Occipital lobe (tissue), 2 donors: ENCODE data around the gene SLC7A4. TPM values are rescaled to one million over a fixed set of nuclear protein-coding genes. Genes with fewer than 3 reads are reported as not detected.
"Not testable (repeated sequence)": the region's sequence is repeated elsewhere in the genome, so short reads cannot be mapped to it uniquely, and the experiment has no call there.

Source experiments
- DNase-seq: peaks from one replicate; lab custom pipeline; 2025; lab: John Stamatoyannopoulos, UW
- total RNA-seq: library from RNA; depleted of rRNA; stranded (reverse); fragments of >200 nt; gene quantifications from one replicate; pipeline ENCODE4 v1.2.3, GENCODE V29; 2014

SLC7A4 gene
- total RNA-seq = 1.4 TPM

GRCh38 chr22:21032037-21032867 is at the start of gene SLC7A4:
Gene SLC7A4 (minus strand): TSS chr22:21032561. CDS start chr22:21031812, 749 bp downstream.
- DNase-seq = no peak

GRCh38 chr22:21080435-21081137 is 48.2 kb upstream of the SLC7A4 start:
- DNase-seq = no peak

- DNase-seq = no peak
These were observed 47.1 kb upstream of the SLC7A4 start for GRCh38 chr22:21079493-21079892.

GRCh38 chr22:21078916-21079315 is 46.6 kb upstream of the SLC7A4 start:
- no peak for DNase-seq

- no peak for DNase-seq
These were observed 45.6 kb upstream of the SLC7A4 start for GRCh38 chr22:21077884-21078508.

GRCh38 chr22:21076912-21077625 is 44.7 kb upstream of the SLC7A4 start:
- no peak for DNase-seq

- no peak for DNase-seq
These were observed 43.3 kb upstream of the SLC7A4 start for GRCh38 chr22:21075516-21076138.

- DNase-seq = no peak
These were observed 41.8 kb upstream of the SLC7A4 start for GRCh38 chr22:21074102-21074715.

GRCh38 chr22:21073482-21073881 is 41.1 kb upstream of the SLC7A4 start:
- DNase-seq = no peak

- no peak for DNase-seq
These were observed 40.7 kb upstream of the SLC7A4 start for GRCh38 chr22:21073023-21073422.

GRCh38 chr22:21071796-21072195 is 39.4 kb upstream of the SLC7A4 start:
- DNase-seq = not testable (repeated sequence)

GRCh38 chr22:21070690-21071615 is 38.6 kb upstream of the SLC7A4 start:
- DNase-seq = no peak

- no peak for DNase-seq
These were observed 37.0 kb upstream of the SLC7A4 start for GRCh38 chr22:21069375-21069774.

- no peak for DNase-seq
These were observed 36.4 kb upstream of the SLC7A4 start for GRCh38 chr22:21068681-21069276.

GRCh38 chr22:21067901-21068680 is 35.7 kb upstream of the SLC7A4 start:
- DNase-seq = no peak

- no peak for DNase-seq
These were observed 34.9 kb upstream of the SLC7A4 start for GRCh38 chr22:21067075-21067900.
